ENCODE results near the gene OTOF. TPM values are rescaled to one million over a fixed set of nuclear protein-coding genes. Genes with fewer than 3 reads are reported as not detected.

The OTOF gene
- total RNA-seq, 1 donor from 2014 or later, result 0.47 TPM

- no peak for DNase-seq
Measured at GRCh38 chr2:26464390-26465265, 13.3 kb downstream of the OTOF start.

- no peak for DNase-seq
Measured at GRCh38 chr2:26463244-26464192, 14.4 kb downstream of the OTOF start.

- DNase-seq, result no peak
Measured at GRCh38 chr2:26462511-26463243, 15.2 kb downstream of the OTOF start.

GRCh38 chr2:26462100-26462499 lies 15.8 kb downstream of the OTOF start:
- DNase-seq, result no peak

GRCh38 chr2:26461601-26462023 lies 16.3 kb downstream of the OTOF start:
- DNase-seq, result no peak

- no peak for DNase-seq
Measured at GRCh38 chr2:26460613-26461031, 17.3 kb downstream of the OTOF start.

GRCh38 chr2:26459991-26460612 lies 17.8 kb downstream of the OTOF start:
- no peak for DNase-seq

- DNase-seq, result no peak
Measured at GRCh38 chr2:26458365-26459042, 19.4 kb downstream of the OTOF start.

- no peak for DNase-seq
Measured at GRCh38 chr2:26457695-26458364, 20.1 kb downstream of the OTOF start.

- DNase-seq, result no peak
Measured at GRCh38 chr2:26457251-26457666, 20.7 kb downstream of the OTOF start.

GRCh38 chr2:26456440-26457250 lies 21.3 kb downstream of the OTOF start:
- no peak for DNase-seq

GRCh38 chr2:26455670-26456439 lies 22.1 kb downstream of the OTOF start:
- no peak for DNase-seq

GRCh38 chr2:26455037-26455669 lies 22.8 kb downstream of the OTOF start:
- no peak for DNase-seq

- DNase-seq, result no peak
Measured at GRCh38 chr2:26454561-26455001, 23.3 kb downstream of the OTOF start.

GRCh38 chr2:26453421-26454329 lies 24.2 kb downstream of the OTOF start:
- no peak for DNase-seq

GRCh38 chr2:26451700-26452099 lies 26.2 kb downstream of the OTOF start:
- DNase-seq, result no peak

- DNase-seq, result no peak
Measured at GRCh38 chr2:26450031-26450635, 27.8 kb downstream of the OTOF start.
